Spleen (tissue), 11 donors: ENCODE measurements around the gene PMVK. TPM values are rescaled to one million over a fixed set of nuclear protein-coding genes. Genes with fewer than 3 reads are reported as not detected.

Experiments
- microRNA-seq, 3 donors: library from miRNA; unstranded; fragments of <30 nt; microRNA quantifications; one replicate each; pipeline versions ENCODE4 to v1.1.0, GENCODE V29; 2019 to 2020
- polyA plus RNA-seq, 3 donors: library from polyadenylated mRNA; stranded (reverse); fragments of 200-250 nt; gene quantifications; one replicate each; pipeline ENCODE4 v1.2.1, GENCODE V29; 2013
- small RNA-seq, 4 donors: library from RNA; depleted of rRNA; stranded (forward); fragments of <200 nt; gene quantifications; one replicate each; pipeline ENCODE3, GENCODE V24; 2016
- total RNA-seq, 7 donors: library from RNA; depleted of rRNA in 3 of 7; stranded (reverse); fragments of >200 nt in 3 of 7; fragmentation: NEBNext Ultra II Directional in 4 of 7; extraction: Animal tissue kit (Norgen Biotek cat#: 25700) in 4 of 7; gene quantifications; one replicate each; pipeline versions ENCODE4 v1.1.0 to v1.2.1, GENCODE V29; 2016 to 2021
- donor health status: healthy with polysubstance abuse.
- donor health status: DM: no; HTN: no; CAD: no; lungs with moderate emphysema.
- donor health status: DM: no; HTN: no; CAD: no.
- donor health status: Bipolar disorder and iron deficiency.
- donor health status: healthy.
- donor health status: DM: no; HTN: no; CAD: no.
- donor health status: DM: yes; HTN: yes; CAD: no.

Gene PMVK
- total and polyA plus RNA-seq, 10 donors: 12.4 to 68.8 (median 35.4) TPM

Small RNAs within 50 kb of the gene (microRNA-seq; reads per million reads assigned to microRNA genes)
- 0.57 to 1.1 (median 1.1) reads per million in 3 donors for gene MIR4258

Small RNAs within 50 kb of the gene (small RNA-seq; reads per million reads assigned to genes)
- gene MIR4258: 0 reads per million in 4 donors
- 0 reads per million in 4 donors for gene RF00017

Other genes with a start within 250 kb of the PMVK start
- 10 to 100 TPM in 3 of 7 donors, 1 to 10 TPM in 4; 3.8 to 15.1 (median 10.0) TPM for gene KCNN3, start 66.4 kb downstream of the PMVK start, total RNA-seq
- under 1 TPM; 0.13 to 0.54 (median 0.53) TPM for gene KCNN3, start 66.4 kb downstream of the PMVK start, polyA plus RNA-seq
- 100 to 1,000 TPM in 3 of 7 donors, 10 to 100 TPM in 4; 70.2 to 125 (median 95.0) TPM for gene PBXIP1, start 19.4 kb upstream of the PMVK start, total RNA-seq
- gene PBXIP1, start 19.4 kb upstream of the PMVK start, polyA plus RNA-seq: 10 to 100 TPM; 55.5 to 75.7 (median 62.2) TPM
- gene PYGO2, start 25.1 kb upstream of the PMVK start, total RNA-seq: 10 to 100 TPM; 28.4 to 36.6 (median 35.5) TPM
- gene PYGO2, start 25.1 kb upstream of the PMVK start, polyA plus RNA-seq: 10 to 100 TPM; 19.8 to 35.7 (median 19.9) TPM
- 100 to 1,000 TPM in 4 of 7 donors, 10 to 100 TPM in 3; 63.4 to 133 (median 108) TPM for gene SHC1, start 34.0 kb upstream of the PMVK start, total RNA-seq
- gene SHC1, start 34.0 kb upstream of the PMVK start, polyA plus RNA-seq: 10 to 100 TPM; 36.8 to 49.8 (median 48.6) TPM
- 10 to 100 TPM; 15.7 to 42.5 (median 27.2) TPM for gene CKS1B, start 38.0 kb upstream of the PMVK start, total RNA-seq
- gene CKS1B, start 38.0 kb upstream of the PMVK start, polyA plus RNA-seq: 10 to 100 TPM; 17.0 to 51.5 (median 43.2) TPM
- 10 to 100 TPM; 27.1 to 35.8 (median 30.3) TPM for gene FLAD1, start 46.6 kb upstream of the PMVK start, total RNA-seq
- gene FLAD1, start 46.6 kb upstream of the PMVK start, polyA plus RNA-seq: 10 to 100 TPM; 31.9 to 43.4 (median 40.1) TPM
- under 1 TPM in 1 of 7 donors, not detected in 6; 0.60 TPM for gene LENEP, start 56.9 kb upstream of the PMVK start, total RNA-seq
- gene LENEP, start 56.9 kb upstream of the PMVK start, polyA plus RNA-seq: not detected
- 10 to 100 TPM; 44.0 to 88.9 (median 68.8) TPM for gene ZBTB7B, start 66.1 kb upstream of the PMVK start, total RNA-seq
- 10 to 100 TPM; 11.1 to 38.6 (median 13.4) TPM for gene ZBTB7B, start 66.1 kb upstream of the PMVK start, polyA plus RNA-seq
- gene DCST2, start 97.1 kb upstream of the PMVK start, total RNA-seq: 1 to 10 TPM in 2 of 7 donors, under 1 TPM in 4, not detected in 1; 0.54 to 4.1 (median 0.71) TPM
- 1 to 10 TPM; 1.0 to 2.1 (median 1.7) TPM for gene DCST2, start 97.1 kb upstream of the PMVK start, polyA plus RNA-seq
- not detected for gene DCST1, start 97.1 kb upstream of the PMVK start, total RNA-seq
- not detected for gene DCST1, start 97.1 kb upstream of the PMVK start, polyA plus RNA-seq
- 100 to 1,000 TPM in 2 of 7 donors, 10 to 100 TPM in 5; 70.8 to 205 (median 84.6) TPM for gene ADAM15, start 114.6 kb upstream of the PMVK start, total RNA-seq
- 100 to 1,000 TPM in 2 of 3 donors, 10 to 100 TPM in 1; 76.4 to 313 (median 286) TPM for gene ADAM15, start 114.6 kb upstream of the PMVK start, polyA plus RNA-seq
- gene EFNA4, start 127.0 kb upstream of the PMVK start, total RNA-seq: 1 to 10 TPM; 4.6 to 7.7 (median 6.0) TPM
- gene EFNA4, start 127.0 kb upstream of the PMVK start, polyA plus RNA-seq: 1 to 10 TPM; 7.3 to 9.5 (median 8.7) TPM
- 1 to 10 TPM in 6 of 7 donors, not detected in 1; 1.6 to 4.3 (median 2.4) TPM for gene EFNA3, start 142.1 kb upstream of the PMVK start, total RNA-seq
- 1 to 10 TPM; 1.4 to 2.0 (median 1.7) TPM for gene EFNA3, start 142.1 kb upstream of the PMVK start, polyA plus RNA-seq
- 10 to 100 TPM in 5 of 7 donors, 1 to 10 TPM in 2; 8.0 to 19.4 (median 10.3) TPM for gene EFNA1, start 191.2 kb upstream of the PMVK start, total RNA-seq
- gene EFNA1, start 191.2 kb upstream of the PMVK start, polyA plus RNA-seq: 1 to 10 TPM; 3.7 to 8.0 (median 7.8) TPM
- gene SLC50A1, start 199.1 kb upstream of the PMVK start, total RNA-seq: 10 to 100 TPM; 28.4 to 41.4 (median 38.2) TPM
- 10 to 100 TPM; 60.1 to 73.8 (median 72.5) TPM for gene SLC50A1, start 199.1 kb upstream of the PMVK start, polyA plus RNA-seq
- gene DPM3, start 203.8 kb upstream of the PMVK start, total RNA-seq: 10 to 100 TPM; 25.0 to 62.4 (median 49.9) TPM
- 100 to 1,000 TPM; 205 to 262 (median 229) TPM for gene DPM3, start 203.8 kb upstream of the PMVK start, polyA plus RNA-seq
- gene KRTCAP2, start 236.6 kb upstream of the PMVK start, total RNA-seq: 100 to 1,000 TPM; 113 to 154 (median 136) TPM
- 100 to 1,000 TPM; 193 to 203 (median 200) TPM for gene KRTCAP2, start 236.6 kb upstream of the PMVK start, polyA plus RNA-seq
- 1 to 10 TPM in 6 of 7 donors, under 1 TPM in 1; 0.83 to 3.6 (median 1.6) TPM for gene TRIM46, start 237.1 kb upstream of the PMVK start, total RNA-seq
- under 1 TPM; 0.35 to 0.77 (median 0.46) TPM for gene TRIM46, start 237.1 kb upstream of the PMVK start, polyA plus RNA-seq